ENCODE measurements around the gene VEPH1.
"Not testable (repeated sequence)": the region's sequence is repeated elsewhere in the genome, so short reads cannot be mapped to it uniquely, and the experiment has no call there.

VEPH1 gene

GRCh38 chr3:157336252-157337009 lies 166.8 kb downstream of the VEPH1 start:
- no peak for DNase-seq

- no peak for DNase-seq
Measured at GRCh38 chr3:157335233-157336076, 167.8 kb downstream of the VEPH1 start.

- no peak for DNase-seq
Measured at GRCh38 chr3:157333551-157333991, 169.6 kb downstream of the VEPH1 start.

- DNase-seq = no peak
Measured at GRCh38 chr3:157330206-157330605, 173.0 kb downstream of the VEPH1 start.

- no peak for DNase-seq
Measured at GRCh38 chr3:157329551-157329950, 173.7 kb downstream of the VEPH1 start.

- DNase-seq = no peak
Measured at GRCh38 chr3:157327837-157328236, 175.4 kb downstream of the VEPH1 start.

- DNase-seq = no peak
Measured at GRCh38 chr3:157327018-157327417, 176.2 kb downstream of the VEPH1 start.

GRCh38 chr3:157324869-157325268 lies 178.3 kb downstream of the VEPH1 start:
- not testable (repeated sequence) for DNase-seq

GRCh38 chr3:157323360-157323759 lies 179.9 kb downstream of the VEPH1 start:
- DNase-seq = no peak

GRCh38 chr3:157319672-157320071 lies 183.5 kb downstream of the VEPH1 start:
- DNase-seq = no peak

- DNase-seq = no peak
Measured at GRCh38 chr3:157318639-157319288, 184.5 kb downstream of the VEPH1 start.

- DNase-seq = no peak
Measured at GRCh38 chr3:157317895-157318294, 185.3 kb downstream of the VEPH1 start.

GRCh38 chr3:157313186-157313585 lies 190.0 kb downstream of the VEPH1 start:
- DNase-seq = no peak

GRCh38 chr3:157312376-157312745 lies 190.9 kb downstream of the VEPH1 start:
- DNase-seq = no peak

- DNase-seq = no peak
Measured at GRCh38 chr3:157311633-157312375, 191.4 kb downstream of the VEPH1 start.

GRCh38 chr3:157310329-157311052 lies 192.7 kb downstream of the VEPH1 start:
- no peak for DNase-seq

- DNase-seq = no peak
Measured at GRCh38 chr3:157306502-157306901, 196.7 kb downstream of the VEPH1 start.

GRCh38 chr3:157305392-157305791 lies 197.8 kb downstream of the VEPH1 start:
- DNase-seq = no peak

GRCh38 chr3:157301755-157302154 lies 201.5 kb downstream of the VEPH1 start:
- no peak for DNase-seq

- DNase-seq = no peak
Measured at GRCh38 chr3:157300981-157301663, 202.1 kb downstream of the VEPH1 start.

- DNase-seq = no peak
Measured at GRCh38 chr3:157300094-157300493, 203.1 kb downstream of the VEPH1 start.

Data from femur (tissue), 1 donor.